Coronary artery (tissue), 2 donors: Measurements from ENCODE around the gene MADCAM1.

ENCODE experiments used
- DNase-seq: peaks from one replicate; pipeline ENCODE4 v3.0.0-alpha.2; 2017; ENCODE audit warnings: low spot score
- H3K27ac ChIP-seq, 2 donors: fragments of 200-600 bp; sonication (generic); one replicate each; pipeline ENCODE4 v1.5.1; 2016 to 2019
- H3K4me3 ChIP-seq: fragments of 200-600 bp; sonication (generic); 2 replicates; pipeline ENCODE4 v1.5.1; 2016; ENCODE audit warnings: mild to moderate bottlenecking, moderate library complexity
- TF ChIP-seq, protein P1 (sequence below): fragments of 200-600 bp; sonication (generic); IDR thresholded peaks from one replicate; pipeline ENCODE4 v1.5.1; 2019; ENCODE audit warnings: antibody characterized with exemption

The MADCAM1 gene

GRCh38 chr19:531753-532560 is 35.7 kb downstream of the MADCAM1 start, which contains the start of gene CDC34:
TSS of gene CDC34 (plus strand) at chr19:531760. CDS start at chr19:531932, 172 bp downstream.
- DNase-seq = peak; percentile 75
- TF ChIP-seq, protein P1, sequence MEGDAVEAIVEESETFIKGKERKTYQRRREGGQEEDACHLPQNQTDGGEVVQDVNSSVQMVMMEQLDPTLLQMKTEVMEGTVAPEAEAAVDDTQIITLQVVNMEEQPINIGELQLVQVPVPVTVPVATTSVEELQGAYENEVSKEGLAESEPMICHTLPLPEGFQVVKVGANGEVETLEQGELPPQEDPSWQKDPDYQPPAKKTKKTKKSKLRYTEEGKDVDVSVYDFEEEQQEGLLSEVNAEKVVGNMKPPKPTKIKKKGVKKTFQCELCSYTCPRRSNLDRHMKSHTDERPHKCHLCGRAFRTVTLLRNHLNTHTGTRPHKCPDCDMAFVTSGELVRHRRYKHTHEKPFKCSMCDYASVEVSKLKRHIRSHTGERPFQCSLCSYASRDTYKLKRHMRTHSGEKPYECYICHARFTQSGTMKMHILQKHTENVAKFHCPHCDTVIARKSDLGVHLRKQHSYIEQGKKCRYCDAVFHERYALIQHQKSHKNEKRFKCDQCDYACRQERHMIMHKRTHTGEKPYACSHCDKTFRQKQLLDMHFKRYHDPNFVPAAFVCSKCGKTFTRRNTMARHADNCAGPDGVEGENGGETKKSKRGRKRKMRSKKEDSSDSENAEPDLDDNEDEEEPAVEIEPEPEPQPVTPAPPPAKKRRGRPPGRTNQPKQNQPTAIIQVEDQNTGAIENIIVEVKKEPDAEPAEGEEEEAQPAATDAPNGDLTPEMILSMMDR = no peak

DNA sequence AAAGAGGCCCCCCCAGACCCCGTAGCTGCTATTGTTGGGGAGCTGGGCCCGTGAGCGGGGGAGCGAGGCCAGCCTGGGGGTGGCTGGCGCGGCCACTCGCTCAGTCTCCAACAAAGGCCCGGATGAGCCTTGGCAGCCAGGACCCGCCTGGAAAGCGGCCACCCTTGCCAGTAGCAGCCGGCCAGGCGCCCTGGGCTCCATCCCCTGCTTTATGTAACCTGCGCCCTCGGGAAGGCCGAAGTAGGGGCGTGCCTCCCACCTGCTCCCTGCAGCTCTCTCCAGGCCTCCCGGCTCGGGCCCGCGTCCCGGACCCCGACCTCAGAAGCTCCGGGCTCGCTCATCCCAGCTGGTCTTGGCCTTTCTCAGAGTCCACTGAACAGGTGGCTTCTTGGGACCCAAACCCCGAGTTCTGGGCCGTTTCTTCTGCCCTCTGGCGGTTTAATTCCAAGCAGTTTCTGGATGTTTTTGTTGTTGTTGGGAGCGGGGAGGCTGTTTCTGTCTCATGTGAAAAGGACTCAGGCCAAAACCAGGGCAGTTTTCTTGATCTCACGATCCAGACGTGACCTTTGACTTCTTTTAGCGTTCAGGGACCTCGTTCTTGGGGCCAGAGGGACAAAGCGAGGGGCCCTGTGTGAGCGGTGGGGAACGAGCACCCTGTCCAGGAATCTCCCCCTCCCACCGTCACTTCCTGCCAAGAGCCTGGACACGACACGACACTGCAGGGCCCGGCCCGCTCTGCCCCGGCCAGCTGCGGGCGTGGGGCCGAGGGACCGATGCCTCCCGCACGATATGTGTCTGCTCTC is 36.5 kb downstream of the MADCAM1 start:
- Histone ChIP-seq H3K4me3 (peak overlapping the region; percentile 94), H3K27ac (peak overlapping the region; percentile 89 to 91)
- no peak for DNase-seq
- TF ChIP-seq, protein P1 = no peak

More at GRCh38 chr19:531753-532560, 35.7 kb downstream of the MADCAM1 start, which contains the start of gene CDC34:
- peak within 1 kb of the TSS; percentile 94 for H3K4me3 ChIP-seq
- peak within 1 kb of the TSS; percentile 91 to 97 for H3K27ac ChIP-seq

DNA sequence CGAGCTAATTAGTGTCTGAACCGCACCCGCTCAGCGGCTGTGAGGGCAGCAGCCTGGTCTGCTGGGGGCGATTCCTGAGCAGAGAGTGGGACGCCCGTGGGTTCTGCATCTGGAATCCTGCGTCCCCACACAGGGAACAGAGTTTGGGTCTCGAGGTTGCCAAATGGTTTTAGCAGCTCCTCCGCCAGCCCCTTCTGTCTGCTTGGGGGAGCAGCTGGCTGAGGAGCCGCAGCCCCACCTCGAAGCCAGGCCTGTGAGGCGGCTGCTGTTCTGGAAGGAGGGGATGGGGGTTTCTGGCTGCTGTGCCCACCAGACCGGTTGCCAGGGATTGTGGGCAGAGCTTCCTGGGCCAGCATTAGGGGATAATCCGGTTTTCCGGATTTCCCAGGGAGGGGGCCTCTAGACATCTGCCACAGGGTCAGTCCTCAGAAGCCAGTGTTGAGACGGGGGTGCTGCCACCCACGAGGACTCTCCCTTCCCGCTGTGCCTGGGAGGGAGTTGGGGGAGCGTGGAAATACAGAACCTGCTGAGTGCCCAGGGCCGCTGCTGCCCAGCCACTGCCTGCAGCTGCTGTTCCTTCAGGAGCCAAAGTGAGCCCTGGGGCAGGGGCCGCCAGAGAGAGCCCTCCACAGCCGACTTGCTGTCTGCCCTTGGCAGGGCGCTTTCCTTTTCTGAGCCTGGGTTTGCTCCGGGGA is 37.2 kb downstream of the MADCAM1 start:
- H3K4me3 ChIP-seq = peak overlapping the region; percentile 94
- peak overlapping the region; percentile 89 to 91 for H3K27ac ChIP-seq
- TF ChIP-seq, protein P1 = no peak
- DNase-seq = no peak

GRCh38 chr19:534088-534487 is 37.8 kb downstream of the MADCAM1 start:
- peak overlapping the region; percentile 94 for H3K4me3 ChIP-seq
- TF ChIP-seq, protein P1 = no peak
- DNase-seq = no peak
- peak overlapping the region; percentile 89 to 91 for H3K27ac ChIP-seq

- TF ChIP-seq, protein P1 = no peak
- Histone ChIP-seq H3K27ac (peak overlapping the region in 1 of 2 donors; percentile 7), H3K4me3 (no peak overlapping the region)
- no peak for DNase-seq
Measured at GRCh38 chr19:535017-535835, 38.9 kb downstream of the MADCAM1 start.
